ENCODE data around the gene KIAA0408.

Gene KIAA0408

DNA sequence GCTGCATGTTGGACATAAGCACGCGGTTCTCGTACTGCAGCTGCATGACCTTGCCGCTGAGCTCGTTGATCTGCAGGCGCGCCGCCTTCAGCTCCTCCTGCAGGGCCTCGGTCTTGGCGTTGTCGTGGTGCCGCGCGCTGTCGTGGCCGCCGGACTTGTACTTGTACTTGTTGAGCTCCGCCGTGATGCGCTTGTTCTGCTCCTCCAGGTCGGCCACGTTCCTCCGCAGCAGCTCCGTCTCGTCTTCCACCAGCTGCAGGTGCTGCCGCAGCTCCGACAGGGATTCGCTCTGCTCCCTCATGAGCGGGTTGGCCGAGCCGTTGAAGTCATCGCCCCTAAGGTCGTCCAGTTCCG is 16.6 kb upstream of the KIAA0408 start:
- H3K27ac ChIP-seq, result no peak overlapping the region
- TF ChIP-seq, protein P1, sequence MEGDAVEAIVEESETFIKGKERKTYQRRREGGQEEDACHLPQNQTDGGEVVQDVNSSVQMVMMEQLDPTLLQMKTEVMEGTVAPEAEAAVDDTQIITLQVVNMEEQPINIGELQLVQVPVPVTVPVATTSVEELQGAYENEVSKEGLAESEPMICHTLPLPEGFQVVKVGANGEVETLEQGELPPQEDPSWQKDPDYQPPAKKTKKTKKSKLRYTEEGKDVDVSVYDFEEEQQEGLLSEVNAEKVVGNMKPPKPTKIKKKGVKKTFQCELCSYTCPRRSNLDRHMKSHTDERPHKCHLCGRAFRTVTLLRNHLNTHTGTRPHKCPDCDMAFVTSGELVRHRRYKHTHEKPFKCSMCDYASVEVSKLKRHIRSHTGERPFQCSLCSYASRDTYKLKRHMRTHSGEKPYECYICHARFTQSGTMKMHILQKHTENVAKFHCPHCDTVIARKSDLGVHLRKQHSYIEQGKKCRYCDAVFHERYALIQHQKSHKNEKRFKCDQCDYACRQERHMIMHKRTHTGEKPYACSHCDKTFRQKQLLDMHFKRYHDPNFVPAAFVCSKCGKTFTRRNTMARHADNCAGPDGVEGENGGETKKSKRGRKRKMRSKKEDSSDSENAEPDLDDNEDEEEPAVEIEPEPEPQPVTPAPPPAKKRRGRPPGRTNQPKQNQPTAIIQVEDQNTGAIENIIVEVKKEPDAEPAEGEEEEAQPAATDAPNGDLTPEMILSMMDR (IDR thresholded peaks at IDR 0.05), result no peak
- no peak for TF ChIP-seq ZFX (IDR thresholded peaks at IDR 0.05; ENCODE audit: borderline replicate concordance)

DNA sequence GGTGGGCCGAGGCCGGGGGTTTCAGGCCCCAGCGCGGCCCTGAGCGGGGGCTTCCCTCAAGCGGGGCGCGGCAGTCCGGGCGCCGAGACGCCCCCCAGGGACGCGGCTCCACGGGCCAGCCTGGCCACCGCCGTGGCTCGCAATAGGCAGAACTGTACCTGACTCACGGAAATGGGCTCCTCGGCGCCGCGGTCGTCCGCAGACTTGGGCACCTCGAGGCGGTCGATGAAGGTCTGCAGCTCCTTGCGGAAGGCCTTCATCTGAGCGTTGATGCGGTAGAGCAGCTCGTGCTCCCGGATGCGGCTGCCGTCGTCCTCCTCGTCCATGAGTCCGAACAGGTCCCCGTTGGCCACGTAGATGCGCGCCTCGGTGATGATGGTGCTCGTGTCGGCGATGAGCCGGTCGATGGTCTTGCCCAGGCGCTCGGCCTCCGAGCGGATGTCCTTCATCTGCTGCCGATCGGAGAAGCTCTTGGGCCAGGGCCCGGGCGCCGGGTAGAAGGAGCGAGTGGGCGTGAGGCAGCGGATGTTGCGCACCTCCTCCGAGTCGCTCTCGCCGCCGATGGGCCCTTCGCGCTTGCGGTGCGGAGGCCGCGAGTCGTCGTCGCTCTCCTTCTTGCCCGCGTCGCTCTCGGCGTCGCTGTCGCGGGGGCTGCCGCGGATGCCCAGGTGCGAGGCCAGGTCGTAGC is 16.1 kb upstream of the KIAA0408 start:
- TF ChIP-seq, protein P1 (IDR thresholded peaks at IDR 0.05), result no peak
- TF ChIP-seq ZFX (IDR thresholded peaks at IDR 0.05; ENCODE audit: borderline replicate concordance), result no peak
- no peak overlapping the region for H3K27ac ChIP-seq

GRCh38 chr6:127471379-127472255 is 12.4 kb upstream of the KIAA0408 start:
- H3K27ac ChIP-seq, result no peak overlapping the region
- TF ChIP-seq ZFX (IDR thresholded peaks at IDR 0.05; ENCODE audit: borderline replicate concordance), result no peak
- TF ChIP-seq, protein P1 (IDR thresholded peaks at IDR 0.05), result no peak

GRCh38 chr6:127468936-127469335 is 9.7 kb upstream of the KIAA0408 start:
- TF ChIP-seq, protein P1 (IDR thresholded peaks at IDR 0.05), result no peak
- TF ChIP-seq ZFX (IDR thresholded peaks at IDR 0.05; ENCODE audit: borderline replicate concordance), result no peak
- no peak overlapping the region for H3K27ac ChIP-seq

DNA sequence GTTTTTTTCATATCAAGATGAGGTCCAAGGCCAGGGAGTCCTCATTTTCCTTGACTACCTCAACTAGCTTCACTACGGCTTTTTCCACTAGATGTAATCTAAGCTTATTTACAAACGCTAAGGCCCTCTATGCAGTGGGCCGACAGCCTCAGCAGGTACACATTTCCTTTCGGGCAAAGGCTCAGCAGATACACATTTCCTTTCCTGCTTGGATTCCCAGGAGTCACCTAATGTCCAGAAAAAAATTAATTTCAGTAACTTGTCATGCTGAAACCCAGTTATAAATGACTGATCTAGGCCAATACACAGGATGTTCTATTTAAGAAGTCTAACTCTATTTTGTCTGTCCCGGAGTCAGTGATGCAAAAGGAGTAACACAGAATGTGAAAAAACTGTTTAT is 7.2 kb upstream of the KIAA0408 start:
- no peak overlapping the region for H3K27ac ChIP-seq

DNA sequence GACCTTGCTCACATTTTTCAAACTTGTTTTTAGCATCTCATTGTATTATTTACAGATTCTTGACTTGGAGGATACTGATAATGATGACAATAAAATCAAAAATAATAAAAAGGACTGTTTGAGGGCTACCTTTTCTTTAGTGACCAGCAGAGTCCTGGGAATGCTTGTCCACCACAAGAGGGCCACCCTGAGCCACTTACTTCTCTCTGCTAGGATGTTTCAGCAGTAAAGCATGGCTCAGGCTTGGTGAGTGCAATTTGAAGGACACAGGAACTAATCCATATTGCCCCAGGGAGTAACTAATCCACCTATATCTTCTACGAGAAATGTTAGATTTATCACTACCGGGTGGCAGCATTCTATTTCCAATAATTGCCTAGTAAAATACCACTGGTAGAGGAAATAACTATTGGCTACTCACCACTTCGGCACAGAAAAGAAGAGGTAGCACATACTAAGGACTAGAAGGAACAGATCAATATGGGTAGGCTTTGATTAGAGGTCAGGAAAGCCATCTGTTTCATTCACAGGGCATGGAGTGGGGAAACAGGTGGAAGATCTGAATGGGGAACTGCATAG is 5.8 kb upstream of the KIAA0408 start:
- TF ChIP-seq ZFX (IDR thresholded peaks at IDR 0.05; ENCODE audit: borderline replicate concordance), result no peak
- TF ChIP-seq, protein P1 (IDR thresholded peaks at IDR 0.05), result peak; percentile 93
- H3K27ac ChIP-seq, result no peak overlapping the region

More for the DNA sequence above, 7.2 kb upstream of the KIAA0408 start:
- TF ChIP-seq, protein P1 (IDR thresholded peaks at IDR 0.05), result no peak
- TF ChIP-seq ZFX (IDR thresholded peaks at IDR 0.05; ENCODE audit: borderline replicate concordance), result no peak

Measured in 22Rv1 (cell line).